ACHN (cell line): ENCODE results near the gene CHMP6.

Experiments
- DNase-seq: peaks from one replicate; pipeline ENCODE4 v3.0.0-alpha.2; 2015
- in situ Hi-C: cut with HindIII; loops from 2 replicates; pipeline ENCODE4 v1.10.0; 2017; ENCODE audit warnings: low sequenced_read_pairs, low pct_ligation_motif_present, low pct_unique_long_range_greater_than_20kb

The CHMP6 gene

DNA sequence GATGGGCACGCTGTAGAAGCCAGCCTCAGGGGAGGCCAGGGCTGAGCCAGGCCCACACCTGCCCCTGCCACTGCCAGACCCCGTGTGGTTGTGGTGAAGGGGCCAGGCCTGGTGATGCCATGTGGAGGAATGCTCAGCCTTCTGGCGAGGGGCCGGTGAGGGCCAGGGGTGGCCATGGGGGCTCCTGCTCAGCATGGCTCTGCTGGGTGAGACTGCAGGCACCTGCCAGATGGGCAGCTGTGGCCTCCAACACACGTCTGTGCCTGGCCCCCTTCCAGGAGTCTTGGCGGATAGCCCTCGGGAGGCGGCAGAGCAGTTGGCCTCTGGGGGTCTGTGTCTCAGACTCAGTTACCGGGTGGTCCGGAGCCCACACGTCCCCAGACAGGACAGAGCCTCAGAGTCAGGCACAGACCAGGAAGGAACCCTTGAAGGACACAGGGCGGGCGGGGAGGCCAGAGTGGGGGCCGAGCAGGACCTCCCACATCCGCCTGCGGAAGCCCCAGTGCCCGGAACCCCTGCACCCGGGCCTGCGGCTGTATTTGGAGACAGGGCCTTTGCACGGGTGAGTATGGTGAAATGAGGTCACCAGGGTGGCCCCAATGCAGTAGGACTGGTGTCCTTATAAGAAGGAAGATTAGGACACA, 22.5 kb upstream of the CHMP6 start:
- in situ Hi-C loops: no loop called here
- no peak for DNase-seq

DNA sequence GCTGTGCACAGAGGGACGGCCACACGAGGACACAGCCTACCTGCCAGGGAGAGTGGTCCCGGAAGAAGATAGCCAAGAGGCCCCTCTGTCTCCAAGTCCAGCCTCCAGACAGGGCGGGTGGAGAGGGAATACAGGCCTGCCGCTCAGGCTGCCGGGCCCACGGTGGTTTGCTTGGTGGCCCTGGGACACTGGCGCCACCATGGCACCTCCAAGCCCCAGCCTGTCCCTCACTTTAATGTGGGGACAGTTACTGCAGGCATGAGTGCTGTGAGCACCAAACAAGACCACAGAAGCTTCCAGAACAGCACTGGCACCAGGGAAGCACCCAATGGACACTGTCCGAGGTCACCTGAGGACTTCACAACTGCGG, 22.0 kb upstream of the CHMP6 start:
- in situ Hi-C loops: no loop called here
- DNase-seq: no peak

GRCh38 chr17:80970044-80970761, 21.4 kb upstream of the CHMP6 start:
- peak; percentile 42 for DNase-seq
- in situ Hi-C loops: no loop called here

DNA sequence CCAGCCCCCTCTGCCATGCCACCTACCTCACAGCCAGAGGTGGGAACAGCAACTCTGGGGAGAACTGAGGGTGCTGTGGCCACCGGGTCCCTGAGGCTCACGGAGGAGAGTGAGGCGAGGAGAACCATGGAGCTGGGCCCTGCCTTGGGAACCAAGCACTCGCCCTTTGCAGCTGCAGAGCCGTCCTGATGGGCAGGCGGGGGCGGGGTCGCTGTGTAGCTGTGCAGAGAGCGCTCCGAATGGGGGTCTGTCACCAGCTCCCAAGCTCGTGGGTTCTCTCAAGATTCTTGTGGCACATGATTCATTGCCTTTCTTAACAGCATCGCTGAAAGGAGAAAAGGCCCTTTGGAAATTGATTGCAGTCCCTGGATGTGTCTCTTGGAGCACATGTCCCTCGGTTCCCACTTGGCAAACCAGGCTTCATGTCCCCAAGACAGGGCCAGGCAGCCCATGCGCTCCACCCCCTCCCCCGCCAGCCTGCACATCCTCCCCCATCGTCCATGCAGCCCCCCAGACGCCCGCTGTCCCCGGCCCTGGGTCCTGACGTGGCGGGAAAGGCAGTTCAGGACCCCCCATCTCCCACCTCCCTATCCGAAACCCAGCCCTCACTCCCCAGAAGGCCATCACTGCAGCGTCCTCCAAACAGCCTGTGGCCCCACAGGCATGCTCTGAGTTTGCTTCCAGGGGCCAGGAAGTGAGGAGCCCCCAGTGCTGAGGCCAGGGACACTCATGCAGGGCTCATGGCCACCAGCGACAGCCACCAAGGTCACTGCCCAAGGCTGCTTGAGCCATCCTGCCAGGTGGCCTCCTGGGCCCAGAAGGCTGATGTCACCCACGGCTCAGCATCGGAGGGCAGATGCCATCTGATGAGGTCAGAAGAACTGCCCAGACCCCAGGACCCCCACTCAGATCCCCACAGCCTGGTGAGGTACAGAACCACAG, 20.6 kb upstream of the CHMP6 start:
- DNase-seq: no peak
- in situ Hi-C loops: no loop called here

DNA sequence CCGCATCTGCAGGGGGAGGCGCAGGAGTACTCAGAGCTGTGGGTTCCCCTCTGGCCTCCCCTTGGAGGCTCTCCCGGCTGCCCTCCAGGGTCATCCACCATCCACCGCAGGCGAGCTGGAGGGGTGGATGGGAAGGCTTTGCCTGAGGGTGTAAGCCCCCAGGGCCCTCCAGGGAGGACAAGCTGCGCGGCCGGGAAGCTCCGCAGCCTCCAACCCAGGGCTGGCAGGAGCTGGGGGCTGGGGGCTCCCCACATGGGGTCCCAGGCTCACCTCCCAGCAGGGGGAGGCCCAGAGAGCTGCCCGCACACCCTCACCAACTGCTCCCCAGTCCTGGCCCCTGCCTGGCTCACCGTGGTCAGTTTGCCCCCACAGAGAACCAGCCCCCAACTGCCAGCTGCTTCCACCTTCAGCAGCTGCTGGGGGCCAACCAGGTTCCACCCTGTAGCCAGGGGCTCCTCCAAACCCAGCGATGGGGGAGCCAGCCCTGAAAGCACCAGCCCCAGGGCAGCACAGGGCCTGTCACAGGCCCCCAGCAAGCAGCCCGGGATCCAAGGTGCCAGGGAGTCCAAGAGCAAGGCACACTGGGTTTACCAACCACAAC, 19.8 kb upstream of the CHMP6 start:
- in situ Hi-C loops: no loop called here
- DNase-seq: no peak

- in situ Hi-C loops: no loop called here
- no peak for DNase-seq
Observed at GRCh38 chr17:80976701-80977100, 14.9 kb upstream of the CHMP6 start.

- in situ Hi-C loops: no loop called here
- no peak for DNase-seq
Observed at GRCh38 chr17:80977172-80977571, 14.5 kb upstream of the CHMP6 start.

GRCh38 chr17:80978499-80979497, 12.8 kb upstream of the CHMP6 start:
- DNase-seq: no peak
- in situ Hi-C loops: no loop called here

GRCh38 chr17:80979547-80980378, 11.9 kb upstream of the CHMP6 start:
- DNase-seq: no peak
- in situ Hi-C loops: no loop called here

GRCh38 chr17:80980397-80981061, 11.1 kb upstream of the CHMP6 start:
- peak; percentile 33 for DNase-seq
- in situ Hi-C loops: no loop called here

DNA sequence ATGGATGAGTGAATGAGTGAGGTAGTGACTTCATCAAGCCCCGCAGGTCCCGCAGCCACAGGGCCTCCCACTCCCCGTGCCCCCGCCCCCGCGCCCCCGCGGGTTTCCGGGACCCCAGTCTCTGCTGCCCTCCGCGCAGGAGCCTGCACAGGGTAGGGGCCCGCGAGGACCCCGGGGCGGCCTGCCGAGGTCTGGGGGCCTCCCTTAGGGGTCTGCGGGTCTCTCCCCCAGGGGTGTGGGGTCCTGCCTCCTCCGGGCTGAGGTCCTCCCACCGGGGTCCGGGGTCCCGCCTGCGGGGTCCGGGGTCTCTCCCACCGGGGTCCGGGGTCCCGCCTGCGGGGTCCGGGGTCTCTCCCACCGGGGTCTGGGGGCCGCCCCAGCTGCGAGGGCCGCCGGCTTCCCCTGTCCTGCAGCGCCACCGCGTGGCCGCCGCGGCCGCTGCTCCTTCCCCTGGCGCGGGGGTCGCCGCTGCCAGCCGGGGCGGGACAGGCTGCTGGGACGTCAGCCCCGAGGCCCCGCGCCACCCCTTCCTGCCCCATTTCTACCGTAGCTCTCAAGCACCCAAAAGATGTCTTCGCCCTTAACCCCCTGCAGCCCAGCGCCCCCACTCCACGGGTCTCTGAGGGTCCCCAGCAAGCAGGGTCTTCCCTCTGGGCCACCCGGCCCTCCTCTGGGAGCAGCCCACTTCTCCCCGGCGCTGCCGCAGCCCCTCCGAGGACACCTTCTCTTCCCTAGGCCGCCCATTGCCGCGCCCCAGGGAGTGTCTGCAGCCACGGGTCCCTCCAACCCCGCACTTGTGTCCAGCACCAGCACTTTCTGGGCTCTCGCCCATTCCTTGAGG, 10.4 kb upstream of the CHMP6 start:
- in situ Hi-C loops: no loop called here

DNA sequence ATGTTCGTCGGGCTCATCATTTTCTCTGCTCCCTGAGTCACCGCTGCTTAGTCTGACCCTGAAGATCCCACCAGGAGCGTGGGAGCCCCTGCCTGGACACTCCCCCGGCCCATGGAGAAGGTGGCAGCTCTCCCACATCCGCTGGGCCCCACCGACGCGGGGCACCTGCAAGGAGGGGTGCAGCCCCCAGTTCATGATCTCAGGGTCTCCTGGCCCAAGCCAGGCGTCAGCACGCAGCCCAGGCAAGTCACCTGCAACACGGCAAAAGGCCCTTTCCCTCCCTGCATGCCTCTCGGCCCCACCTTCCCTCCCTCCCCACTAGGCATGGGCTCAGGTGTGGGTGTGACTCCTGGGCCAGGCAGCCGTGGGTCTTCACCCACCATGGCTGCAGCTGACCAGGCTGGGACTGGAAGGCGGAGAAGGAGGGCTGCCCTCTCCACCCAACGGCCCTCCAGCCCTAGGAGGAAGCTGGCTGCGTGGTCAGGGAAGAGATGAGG, 9.7 kb upstream of the CHMP6 start:
- no peak for DNase-seq
- in situ Hi-C loops: no loop called here

More for the DNA sequence above, 10.4 kb upstream of the CHMP6 start:
- DNase-seq: peak; percentile 22

GRCh38 chr17:80982426-80982974, 9.1 kb upstream of the CHMP6 start:
- DNase-seq: no peak
- in situ Hi-C loops: no loop called here

DNA sequence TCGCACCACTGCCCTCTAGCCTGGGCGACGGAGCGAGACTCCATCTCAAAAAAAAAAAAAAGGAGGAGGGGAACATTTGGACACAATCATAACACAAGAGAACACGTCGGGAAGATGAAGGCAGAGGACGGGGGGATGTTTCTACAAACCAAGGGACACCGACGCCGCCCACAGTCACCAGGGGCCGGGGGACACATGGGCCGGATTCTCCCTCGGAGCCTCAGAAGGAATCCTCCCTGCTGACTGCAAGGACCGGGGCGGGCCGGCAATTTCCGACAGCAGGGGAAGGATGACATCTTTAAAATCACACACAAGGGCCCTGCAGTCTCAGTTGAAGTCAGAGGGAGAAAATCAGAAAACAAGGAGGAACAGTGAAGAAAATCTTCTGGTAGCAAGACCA, 8.1 kb upstream of the CHMP6 start:
- in situ Hi-C loops: no loop called here
- no peak for DNase-seq

DNA sequence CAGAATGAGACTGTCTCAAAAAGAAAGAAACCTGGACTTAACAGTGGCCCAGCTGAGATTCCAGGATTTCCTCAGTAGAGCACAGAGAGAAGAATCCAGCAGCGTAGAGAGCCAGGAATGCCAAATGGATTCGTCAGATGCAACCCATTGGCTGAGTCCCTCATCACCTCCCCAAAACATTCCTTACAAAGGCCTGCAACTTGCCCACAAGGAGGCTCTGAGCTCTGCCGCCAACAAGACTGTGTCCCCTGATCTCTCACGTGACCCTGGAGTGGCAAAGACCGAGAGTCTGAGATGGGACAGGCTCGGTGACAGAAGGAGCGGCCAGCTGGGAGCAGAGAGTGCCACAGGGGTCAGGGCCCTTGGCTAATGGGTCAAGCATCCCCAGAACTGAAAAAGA, 6.9 kb upstream of the CHMP6 start:
- in situ Hi-C loops: no loop called here
- peak; percentile 95 for DNase-seq
